ENCODE measurements around the gene DCAF7.

DNA sequence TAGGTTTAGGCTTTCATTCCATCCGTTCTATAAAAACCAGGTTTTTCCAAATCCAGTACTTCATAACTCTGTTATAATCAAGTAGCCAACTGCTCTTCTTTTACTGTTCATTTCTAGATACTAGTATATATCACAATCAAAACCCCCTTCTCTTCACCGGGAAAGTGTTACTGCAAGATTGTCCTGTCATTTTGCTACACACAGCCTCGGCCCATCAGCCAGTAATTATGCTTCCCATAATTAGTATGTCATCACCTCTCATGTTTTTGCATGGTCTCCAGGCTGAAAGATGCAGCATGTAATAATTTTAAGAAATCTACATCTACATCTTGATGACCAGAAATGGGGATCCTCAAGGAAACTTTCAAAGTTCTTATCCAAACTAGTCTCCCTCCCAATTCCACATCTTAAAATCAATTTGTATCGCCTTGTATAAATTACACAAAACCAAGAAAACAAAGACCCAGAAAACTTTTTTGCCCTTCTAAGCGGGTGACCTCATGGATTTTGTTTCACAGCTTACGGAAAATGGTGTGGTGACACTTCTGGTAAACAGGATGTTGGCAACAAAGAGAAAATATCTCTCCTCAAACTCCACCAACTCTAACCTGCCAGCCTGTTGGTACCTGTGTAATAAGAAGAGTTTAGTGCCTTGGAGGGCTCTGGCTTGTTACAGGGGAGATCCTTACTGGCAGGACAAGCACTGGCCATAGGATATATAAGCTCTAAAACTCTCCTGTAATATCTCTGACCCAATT, 59.7 kb downstream of the DCAF7 start:
- TF ChIP-seq, protein P1, sequence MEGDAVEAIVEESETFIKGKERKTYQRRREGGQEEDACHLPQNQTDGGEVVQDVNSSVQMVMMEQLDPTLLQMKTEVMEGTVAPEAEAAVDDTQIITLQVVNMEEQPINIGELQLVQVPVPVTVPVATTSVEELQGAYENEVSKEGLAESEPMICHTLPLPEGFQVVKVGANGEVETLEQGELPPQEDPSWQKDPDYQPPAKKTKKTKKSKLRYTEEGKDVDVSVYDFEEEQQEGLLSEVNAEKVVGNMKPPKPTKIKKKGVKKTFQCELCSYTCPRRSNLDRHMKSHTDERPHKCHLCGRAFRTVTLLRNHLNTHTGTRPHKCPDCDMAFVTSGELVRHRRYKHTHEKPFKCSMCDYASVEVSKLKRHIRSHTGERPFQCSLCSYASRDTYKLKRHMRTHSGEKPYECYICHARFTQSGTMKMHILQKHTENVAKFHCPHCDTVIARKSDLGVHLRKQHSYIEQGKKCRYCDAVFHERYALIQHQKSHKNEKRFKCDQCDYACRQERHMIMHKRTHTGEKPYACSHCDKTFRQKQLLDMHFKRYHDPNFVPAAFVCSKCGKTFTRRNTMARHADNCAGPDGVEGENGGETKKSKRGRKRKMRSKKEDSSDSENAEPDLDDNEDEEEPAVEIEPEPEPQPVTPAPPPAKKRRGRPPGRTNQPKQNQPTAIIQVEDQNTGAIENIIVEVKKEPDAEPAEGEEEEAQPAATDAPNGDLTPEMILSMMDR (IDR thresholded peaks at IDR 0.05), result no peak
- no peak for TF ChIP-seq POLR2AphosphoS5 (IDR thresholded peaks at IDR 0.05; ENCODE audit: low read depth, low read length)
